SK-N-DZ (cell line): Measurements from ENCODE around the gene TECR. TPM values are rescaled to one million over a fixed set of nuclear protein-coding genes. Genes with fewer than 3 reads are reported as not detected.
"Not testable (repeated sequence)": the region's sequence is repeated elsewhere in the genome, so short reads cannot be mapped to it uniquely, and the experiment has no call there.

ENCODE experiments used
- DNase-seq: peaks from one replicate; pipeline ENCODE4 v3.0.0-alpha.2; 2015; ENCODE audit warnings: low spot score
- polyA plus RNA-seq, 2 experiments: library from polyadenylated mRNA; depleted of rRNA; stranded (reverse); fragments of >200 nt; gene quantifications; 2 replicates each; pipeline ENCODE4 v1.2.3, GENCODE V29; 2014

The TECR gene, protein sequence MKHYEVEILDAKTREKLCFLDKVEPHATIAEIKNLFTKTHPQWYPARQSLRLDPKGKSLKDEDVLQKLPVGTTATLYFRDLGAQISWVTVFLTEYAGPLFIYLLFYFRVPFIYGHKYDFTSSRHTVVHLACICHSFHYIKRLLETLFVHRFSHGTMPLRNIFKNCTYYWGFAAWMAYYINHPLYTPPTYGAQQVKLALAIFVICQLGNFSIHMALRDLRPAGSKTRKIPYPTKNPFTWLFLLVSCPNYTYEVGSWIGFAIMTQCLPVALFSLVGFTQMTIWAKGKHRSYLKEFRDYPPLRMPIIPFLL
- 72.0 and 77.8 TPM in 2 replicates for polyA plus RNA-seq (2014; cell fraction: cytosol; rRNA removed)
- 85.0 and 86.2 TPM in 2 replicates for polyA plus RNA-seq (2014; cell fraction: nucleus; rRNA removed)

DNA sequence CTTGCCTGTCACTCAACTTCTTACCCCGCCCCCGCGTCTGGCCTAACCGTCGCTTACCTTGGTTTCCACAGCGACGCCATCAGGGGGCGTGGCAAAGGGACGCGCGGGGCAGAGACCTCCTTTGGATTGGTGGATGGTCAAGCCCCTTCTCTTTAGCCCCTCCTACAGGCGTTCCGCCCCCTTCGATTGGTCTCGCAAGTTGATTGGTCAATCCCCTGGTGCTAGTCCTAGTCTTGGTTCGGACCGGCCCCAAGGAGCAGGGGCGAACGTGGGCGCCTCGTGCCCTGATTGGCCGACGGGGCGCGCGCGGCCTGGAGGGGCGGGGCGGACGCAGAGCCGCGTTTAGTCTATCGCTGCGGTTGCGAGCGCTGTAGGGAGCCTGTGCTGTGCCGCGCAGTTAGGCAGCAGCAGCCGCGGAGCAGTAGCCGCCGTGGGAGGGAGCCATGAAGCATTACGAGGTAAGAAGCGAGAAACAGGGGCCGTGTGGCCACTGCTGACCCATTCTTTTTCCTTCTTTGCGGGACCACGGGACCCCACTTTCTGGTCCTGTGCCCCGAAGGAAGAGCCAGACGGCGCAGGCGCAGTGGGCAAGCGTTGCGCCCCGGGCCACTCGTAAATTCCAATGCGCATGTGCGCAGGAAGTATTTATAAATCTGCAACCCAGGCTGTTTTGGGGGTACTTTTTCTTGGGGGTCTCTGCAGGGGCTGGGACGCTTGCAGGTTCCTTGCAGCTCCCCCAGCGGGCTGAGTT, at the start of gene TECR:
TSS of gene TECR (plus strand) at position 341 of the 751 bp plus-strand sequence. CDS start at position 444, 103 bp downstream.
- DNase-seq, result peak; percentile 100

DNA sequence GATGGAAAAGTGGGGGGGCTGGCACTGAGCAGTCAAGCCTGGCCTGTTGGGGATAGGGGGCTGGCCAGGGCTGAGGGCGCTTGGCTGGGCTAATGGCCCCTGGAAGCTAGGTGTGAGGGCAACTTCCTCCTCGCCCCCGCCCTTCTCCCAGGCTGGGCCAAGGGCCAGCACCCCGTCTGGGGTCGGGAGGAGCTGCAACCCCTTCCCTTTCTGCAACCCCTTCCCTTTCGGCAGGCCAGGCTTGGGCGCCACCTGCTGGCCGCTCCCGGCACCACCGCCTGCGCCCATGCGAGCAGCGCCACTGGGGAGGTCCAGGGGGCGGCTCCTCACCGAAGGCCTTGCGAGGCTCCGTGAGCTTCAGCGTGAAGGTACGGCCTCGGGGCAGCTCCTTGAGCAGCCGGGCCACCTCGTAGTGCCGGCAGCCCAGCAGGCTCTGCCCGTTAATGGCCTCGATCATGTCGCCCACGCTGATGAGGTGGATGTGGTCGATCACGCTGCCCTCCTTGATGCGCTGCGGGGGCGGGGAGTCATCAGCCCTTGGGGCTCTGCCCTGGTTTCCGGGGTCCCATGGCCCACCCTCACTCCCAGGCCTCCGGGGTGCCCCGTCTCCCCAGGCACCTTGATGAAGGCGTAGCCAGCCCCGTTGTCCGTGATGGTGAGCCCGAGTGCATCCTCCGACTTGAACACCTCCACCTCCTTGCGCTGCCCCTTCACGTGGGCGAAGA, 49.3 kb upstream of the TECR start:
- peak; percentile 51 for DNase-seq

DNA sequence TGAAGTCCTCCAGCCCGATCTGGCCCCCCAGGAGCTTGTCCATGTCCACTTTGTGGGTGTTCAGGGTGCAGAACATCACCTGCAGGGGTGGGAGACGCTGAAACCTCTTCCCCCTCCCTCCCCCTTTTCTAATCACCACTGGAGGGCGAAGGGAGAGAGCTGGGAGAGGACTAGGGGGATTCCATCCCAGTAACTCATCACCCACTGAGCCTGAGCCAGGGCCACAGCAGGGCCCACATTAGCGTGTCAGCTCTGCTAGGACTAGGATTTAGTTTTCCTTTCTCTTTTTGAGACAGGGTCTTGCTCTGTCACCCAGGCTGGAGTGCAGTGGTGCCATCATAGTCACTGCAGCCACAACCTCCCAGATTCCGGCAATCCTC, 48.7 kb upstream of the TECR start:
- DNase-seq, result no peak

DNA sequence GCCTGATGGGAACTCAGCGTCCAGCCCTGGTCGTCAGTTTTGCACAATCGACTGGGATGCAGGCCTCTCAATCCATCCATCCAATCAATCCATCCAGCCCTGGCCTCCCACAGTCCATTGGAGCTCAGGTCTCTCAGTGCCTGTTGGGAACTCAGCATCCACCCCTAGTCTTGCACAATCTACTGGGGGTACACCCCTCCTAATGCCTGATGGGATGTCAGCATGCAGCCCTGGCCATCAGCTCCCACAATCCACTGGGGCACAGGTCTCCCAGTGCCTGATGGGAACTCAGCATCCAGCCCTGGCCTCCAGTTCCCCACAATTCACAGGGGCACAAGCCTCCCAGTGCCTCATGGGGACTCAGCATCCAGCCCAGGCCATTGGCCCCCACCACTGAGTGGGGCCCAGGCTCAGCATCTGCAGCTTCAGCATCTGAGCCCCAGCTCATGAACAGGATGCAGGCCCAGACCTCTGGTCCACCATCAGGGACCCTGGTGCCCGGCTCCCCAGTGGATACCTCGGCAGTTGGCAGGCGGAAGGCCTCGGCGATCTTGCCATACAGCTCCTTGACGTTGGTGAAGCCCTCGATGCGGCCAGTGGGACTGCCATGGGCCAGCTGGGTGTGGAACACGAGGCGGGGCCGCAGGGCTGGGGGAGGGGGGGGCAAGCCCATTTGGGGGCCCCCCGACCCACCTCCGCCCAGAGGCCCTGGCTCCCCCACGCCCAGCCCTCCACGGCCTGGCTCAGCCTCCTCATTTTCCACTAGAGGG, 47.0 kb upstream of the TECR start:
- DNase-seq, result no peak

DNA sequence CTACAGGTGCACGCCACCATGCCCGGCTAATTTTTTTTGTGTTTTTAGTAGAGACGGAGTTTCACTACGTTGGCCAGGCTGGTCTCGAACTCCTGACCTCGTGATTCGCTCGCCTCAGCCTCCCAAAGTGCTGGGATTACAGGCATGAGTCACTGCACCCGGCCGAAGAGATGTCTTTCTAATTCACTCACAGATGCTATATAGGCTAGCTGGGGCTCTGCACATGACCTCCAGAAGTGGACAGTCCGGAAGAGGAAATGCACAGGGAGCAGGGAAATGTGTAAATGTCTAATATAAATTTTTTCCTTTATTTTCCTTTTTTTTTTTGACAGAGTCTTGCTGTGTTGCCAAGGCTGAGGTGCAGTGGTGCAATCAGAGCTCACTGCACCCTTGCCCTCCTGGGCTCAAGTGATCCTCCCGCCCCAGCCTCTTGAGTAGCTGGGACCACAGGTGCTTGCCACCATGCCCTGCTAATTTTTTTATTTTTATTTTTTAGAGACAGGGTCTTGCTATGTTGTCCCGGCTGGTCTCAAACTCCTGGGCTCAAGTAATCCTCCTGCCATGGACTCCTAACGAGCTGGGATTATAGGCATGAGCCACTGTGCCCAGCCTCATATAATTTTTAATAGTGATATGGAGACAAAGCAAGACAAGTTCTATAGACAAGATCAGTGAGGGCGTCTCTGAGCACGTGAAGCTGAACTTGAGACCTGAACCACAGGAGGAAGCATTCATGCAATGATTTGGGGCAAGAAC, 41.8 kb upstream of the TECR start:
- DNase-seq, result no peak

DNA sequence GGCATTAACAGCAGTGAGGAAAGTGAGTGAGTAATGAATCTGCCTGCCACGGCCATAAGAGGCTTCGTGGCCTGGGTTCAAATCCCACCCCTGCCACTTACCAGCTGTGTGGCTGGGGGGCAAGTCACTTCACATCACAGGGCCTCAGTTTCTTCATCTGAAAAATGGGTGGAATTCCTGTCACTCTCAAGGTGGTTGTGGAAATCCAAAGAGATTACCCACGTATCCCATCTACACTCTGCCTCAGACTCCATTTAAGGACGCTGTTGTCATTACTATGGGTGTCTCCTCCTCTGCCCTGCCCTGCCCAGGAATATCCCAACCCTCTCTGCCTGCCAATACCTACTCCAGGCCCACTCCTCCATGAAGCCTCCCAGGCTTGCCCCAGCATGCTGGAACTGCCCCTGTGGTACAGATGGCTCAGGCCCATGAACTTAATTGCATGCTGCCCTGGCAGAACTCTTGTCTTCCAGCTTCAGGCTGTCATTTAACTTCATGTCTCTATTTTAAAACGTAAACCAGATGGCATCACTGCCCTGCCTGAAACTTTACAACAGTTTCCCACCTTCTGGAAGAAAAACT, 36.5 kb upstream of the TECR start:
- no peak for DNase-seq

DNA sequence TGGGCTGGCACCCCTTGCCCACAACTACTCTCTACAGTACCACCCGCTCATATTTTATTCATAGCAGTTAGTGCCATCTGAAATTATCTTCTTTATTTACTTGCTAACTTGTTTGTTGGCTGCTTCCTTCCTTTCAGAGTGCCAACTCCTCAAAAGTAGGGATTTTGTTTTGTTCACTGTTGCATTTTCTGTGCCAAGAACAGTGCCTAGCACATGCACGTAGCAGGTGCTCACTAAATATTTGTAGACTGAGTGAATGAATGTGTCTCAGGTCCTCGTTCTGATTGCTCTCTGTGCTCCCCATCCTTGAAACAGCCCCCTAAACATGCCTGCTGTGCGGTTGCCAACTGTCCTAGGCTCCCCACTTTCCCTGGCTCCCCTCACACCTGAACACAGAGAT, 35.0 kb upstream of the TECR start:
- DNase-seq, result no peak

DNA sequence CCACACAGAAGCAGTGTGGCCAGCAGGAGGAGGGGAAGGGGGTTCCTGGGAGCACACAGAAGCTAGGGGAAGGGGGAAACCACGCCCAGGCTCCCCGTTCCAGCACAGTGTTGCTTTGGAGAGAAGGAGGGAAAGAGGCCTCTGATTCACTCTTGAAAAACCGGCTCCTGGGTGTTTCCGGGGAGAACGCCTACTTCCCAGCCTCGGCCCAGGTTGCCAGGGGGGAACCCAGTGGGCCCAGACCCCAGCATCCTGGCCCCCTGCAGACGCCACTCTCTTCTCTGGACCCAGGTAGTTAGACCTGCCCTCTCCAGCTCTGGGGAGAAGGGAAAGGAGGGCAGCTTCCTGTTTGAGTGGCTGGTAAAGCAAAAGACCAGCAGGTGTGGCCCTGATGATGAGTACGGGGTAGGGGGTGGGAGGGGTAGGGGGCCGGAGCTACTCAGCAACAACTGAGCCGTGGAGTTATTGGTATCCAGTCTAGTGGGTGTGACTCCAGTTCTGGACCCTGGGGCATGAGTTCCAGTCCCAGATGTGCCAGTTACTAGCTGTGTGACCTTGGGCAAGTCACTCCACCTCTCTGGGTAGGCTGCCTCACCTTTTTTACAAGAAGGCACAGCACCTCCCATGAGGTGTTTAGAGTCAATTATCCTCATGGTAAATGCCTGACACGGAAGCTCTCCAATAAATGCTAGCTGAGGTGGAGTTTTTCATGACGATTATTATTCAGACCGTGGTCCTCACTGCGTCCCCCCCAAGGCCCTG, 34.3 kb upstream of the TECR start:
- DNase-seq, result no peak

DNA sequence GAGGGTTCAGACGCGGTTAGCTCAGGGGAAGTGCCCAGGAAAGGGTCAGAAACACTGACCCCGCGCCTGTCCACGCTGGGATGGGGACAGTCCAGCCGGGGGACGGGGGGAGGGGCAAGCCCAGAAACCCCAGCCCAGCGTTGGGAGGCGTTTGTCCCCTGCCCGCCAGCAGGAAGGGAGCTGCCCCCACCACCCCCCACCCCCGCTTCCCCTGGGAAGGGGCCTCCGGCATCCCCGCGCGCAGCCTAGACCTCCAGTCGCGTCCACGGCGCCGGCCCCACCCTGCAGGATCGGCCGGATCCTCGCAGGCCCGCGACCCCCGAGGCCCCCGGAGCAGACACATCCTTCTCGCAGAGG, 33.7 kb upstream of the TECR start:
- no peak for DNase-seq

DNA sequence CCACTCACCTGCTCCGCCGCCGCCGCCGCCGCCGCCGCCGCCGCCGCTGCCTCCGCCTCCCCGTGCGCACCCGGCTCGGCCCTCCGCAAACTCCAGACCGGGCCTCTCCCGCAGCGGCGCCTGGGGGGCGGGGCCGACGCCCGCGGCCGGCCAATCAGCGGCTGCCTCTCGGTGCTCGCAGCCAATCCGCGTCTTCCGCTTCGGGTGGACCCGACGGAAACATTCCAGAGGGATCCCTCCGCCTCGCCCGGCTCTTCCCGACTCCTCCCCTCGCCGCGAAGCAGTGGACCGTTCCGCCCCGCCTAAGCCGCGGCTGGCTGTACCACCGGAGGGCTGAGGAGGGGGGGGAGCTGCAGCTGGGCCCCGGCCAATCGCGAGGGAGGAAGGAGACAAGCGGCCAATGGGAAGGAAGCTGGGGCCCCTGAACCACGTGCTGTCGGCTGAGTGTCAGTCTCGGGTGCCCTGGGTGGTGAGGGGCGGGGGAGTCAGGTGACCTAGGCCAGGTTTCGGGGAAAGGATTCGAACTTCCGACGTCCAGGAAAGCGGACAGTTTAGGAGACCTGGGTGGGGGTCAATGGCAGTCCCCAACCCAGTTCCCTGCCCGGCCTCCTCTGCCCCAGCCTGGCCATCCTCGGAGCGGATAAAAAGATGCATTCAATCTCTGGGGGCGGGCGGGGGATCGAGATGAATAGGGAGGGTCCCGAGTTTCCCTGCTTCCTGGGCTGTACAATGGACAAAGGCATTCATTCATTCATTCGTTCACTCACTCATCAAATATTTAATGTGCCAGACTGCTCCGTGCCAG, 33.2 kb upstream of the TECR start, which contains the start of gene GIPC1:
TSS of gene GIPC1 (minus strand) at position 99 of the 805 bp plus-strand sequence. CDS start 13,151 bp downstream, outside the sequence.
- DNase-seq, result peak; percentile 98

DNA sequence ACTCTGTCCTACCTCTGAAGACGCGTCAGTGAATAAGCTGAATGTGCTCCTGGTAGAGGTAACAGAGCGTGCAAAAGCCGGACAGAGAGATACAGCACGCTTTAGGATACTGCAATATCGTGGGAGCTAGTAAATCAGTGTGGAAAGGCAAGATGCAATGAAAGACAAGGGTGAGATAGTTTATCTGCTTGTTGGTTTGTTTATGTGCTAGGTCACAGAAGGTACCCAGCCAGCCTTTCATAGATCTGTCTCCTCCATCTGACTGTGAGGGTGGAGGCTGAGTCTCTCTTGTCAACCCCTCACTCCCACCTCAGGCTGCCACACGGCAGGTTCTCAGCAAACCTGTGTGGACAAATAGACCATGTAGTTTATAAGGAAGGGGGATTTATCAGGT, 32.6 kb upstream of the TECR start:
- DNase-seq, result no peak

DNA sequence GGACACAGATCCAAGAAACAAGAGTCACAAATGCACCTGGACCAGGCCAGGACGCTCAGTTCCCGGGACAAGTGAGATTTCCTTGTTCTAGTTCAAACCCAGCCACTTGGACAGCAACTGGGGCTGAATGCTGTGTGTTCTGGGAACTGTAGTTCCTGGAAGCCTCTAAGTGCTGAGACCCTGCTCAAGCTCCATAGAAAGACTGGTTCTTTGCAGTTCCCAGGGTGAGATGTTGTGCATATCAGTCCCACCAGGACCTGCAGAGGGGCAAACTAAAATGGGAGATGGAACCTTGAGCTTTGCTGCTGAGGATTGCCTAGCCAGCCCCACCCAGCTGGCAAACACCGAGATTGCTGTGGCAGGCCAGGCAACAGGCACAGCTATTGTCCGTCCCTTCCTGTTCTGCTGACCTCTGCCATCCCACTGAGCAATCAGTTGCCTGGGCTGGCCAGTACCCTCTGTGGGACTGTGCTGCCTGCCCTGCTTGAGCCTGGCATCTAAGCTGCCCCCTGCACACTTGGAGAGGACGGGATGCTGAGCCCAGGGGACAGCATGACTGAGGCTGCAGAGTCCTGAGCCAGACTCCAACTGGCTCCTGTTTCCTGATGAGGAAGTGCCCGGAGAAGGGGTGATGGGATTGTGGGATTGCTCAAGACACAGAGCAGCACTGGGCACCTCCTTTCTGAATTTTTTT, 32.0 kb upstream of the TECR start:
- DNase-seq, result peak; percentile 43

DNA sequence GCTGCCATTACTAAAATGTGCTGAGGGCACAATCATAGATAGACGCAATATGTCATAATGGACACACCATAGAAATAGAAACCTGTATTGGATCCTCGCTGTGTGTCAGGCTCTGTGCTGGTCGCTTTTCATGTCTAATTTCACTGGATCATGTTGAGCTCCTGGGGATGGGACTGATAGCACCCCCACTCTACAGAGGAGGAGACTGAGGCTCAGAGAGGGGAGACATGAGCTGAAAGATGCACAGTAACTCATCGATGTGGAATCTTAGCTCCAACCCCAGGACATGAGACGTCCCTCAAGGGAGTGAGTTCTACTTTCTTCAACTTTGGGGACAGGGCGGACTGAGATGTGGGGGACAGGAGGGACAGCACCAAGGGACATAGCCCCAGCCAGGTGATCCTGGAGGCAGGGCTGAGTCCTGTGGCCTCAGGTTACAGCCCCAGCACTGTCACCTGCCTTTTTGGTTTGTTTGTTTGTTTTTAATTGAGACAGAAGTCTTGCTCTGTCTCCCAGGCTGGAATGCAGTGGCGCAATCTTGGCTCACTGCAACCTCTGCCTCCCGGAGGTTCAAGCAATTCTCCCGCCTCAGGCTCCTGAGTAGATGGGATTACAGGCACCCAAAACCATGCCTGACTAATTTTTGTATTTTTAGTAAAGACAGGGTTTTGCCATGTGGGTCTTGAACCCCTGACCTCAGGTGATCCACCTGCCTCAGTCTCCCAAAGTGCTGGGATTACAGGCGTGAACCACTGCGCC, 26.9 kb upstream of the TECR start:
- no peak for DNase-seq

DNA sequence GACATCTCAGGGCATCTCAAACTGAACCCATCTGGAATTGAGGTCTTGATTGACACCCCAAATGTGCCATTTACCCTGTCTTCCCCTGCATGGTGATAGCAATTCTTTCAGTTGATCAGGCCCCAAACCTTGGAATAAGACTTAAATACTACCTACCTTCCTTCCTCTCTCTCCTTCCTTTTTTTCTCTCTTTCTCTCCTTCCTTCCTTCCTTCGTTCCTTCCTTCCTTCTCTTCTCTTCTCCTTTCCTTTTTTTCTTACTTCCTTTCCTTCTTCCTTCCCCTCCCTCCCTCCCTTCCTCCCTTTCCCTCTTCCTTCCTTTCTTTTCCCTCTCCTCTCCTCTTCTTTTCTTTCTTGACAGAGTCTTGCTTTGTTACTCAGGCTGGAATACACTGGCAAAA, 26.1 kb upstream of the TECR start:
- DNase-seq, result no peak

DNA sequence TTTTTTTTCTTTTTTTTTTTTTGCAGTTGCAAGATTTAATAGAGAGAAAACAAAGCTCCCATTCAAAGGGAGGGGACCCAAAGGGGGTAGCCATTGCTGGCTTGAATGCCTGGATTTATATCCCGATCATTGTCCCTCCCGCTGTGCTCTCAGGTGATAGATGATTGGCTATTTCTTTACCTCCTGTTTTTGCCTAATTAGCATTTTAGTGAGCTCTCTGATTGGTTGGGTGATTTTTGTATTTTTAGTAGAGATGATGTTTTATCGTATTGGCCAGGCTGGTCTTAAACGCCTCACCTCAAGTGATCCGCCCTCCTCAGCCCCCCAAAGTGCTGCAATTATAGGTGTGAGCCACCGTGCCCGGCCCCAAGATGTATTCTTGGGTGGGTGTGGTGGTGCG, 24.8 kb upstream of the TECR start:
- DNase-seq, result not testable (repeated sequence)

DNA sequence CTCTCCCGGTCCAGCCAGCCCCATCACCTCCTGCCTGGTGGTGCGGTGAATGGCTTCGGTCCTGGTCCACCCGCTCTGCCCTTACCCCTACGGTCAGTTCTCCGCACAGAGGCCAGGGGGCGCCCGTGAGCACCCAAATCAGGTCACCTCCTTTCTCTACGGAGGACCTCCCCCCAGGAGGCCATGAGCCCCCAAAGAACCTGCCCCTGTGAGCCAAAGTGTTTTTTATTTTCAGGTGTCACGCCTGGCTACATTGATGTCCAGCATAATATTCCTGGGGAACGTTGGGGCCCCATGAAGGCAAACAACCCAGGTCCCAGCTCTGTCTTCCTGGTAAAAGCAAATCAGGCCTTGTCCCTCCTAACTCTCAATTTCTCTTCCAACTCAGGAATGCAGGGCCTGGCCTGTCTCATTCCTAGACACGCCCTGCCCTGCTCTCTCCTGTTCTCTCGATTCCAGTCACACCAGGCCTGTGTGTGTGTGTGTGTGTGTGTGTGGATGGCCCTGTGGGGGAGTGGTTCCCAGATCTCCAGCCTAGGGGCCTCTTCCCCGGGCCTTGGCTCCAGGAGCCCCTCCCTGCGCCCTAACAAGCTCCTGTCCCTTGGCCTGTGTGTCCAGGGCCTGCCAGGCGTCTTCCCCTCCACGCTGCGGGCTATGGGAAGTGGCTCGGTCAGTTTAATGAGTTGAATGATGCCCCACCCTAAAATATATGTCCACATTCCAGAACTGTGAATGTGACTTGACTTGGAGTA, 23.7 kb upstream of the TECR start:
- peak; percentile 66 for DNase-seq
